Sigmoid colon (tissue), 7 donors: ENCODE data around the gene GNA12. TPM values are rescaled to one million over a fixed set of nuclear protein-coding genes. Genes with fewer than 3 reads are reported as not detected.

Experiments
- DNase-seq: peaks from one replicate; pipeline ENCODE4 v3.0.0-alpha.2; 2019
- H3K27ac ChIP-seq, 4 donors: fragments of 200-600 bp; sonication (generic); one replicate each; pipeline ENCODE4 v1.5.1; 2016 to 2019; ENCODE audit warnings: mild to moderate bottlenecking in 1 of 4
- H3K27me3 ChIP-seq, 3 donors: fragments of 200-600 bp; sonication (generic); one replicate each; pipeline ENCODE4 v1.5.1; 2019; ENCODE audit warnings: mild to moderate bottlenecking in 1 of 3
- H3K36me3 ChIP-seq, 4 donors: fragments of 200-600 bp; sonication (generic); one replicate each; pipeline ENCODE4 v1.5.1; 2016 to 2019
- H3K4me1 ChIP-seq, 4 donors: fragments of 200-600 bp; sonication (generic); one replicate each; pipeline ENCODE4 v1.5.1; 2017 to 2019
- H3K4me3 ChIP-seq, 4 donors: fragments of 200-600 bp; sonication (generic); one replicate each; pipeline ENCODE4 v1.5.1; 2017 to 2019; ENCODE audit warnings: mild to moderate bottlenecking in 2 of 4, moderate library complexity in 1 of 4
- H3K9me3 ChIP-seq, 4 donors: fragments of 200-600 bp in 3 of 4; sonication (generic) in 3 of 4; one replicate each; pipeline versions ENCODE4 v1.5.1 to v1.6.1; 2013 to 2019
- EP300 ChIP-seq, 4 donors: sonication (generic); formaldehyde crosslinking; IDR thresholded peaks; one replicate each; pipeline ENCODE4 v1.6.1; 2017; ENCODE audit warnings: antibody characterized with exemption in 4 of 4
- POLR2A ChIP-seq, 2 donors: fragments of 450-650 bp; IDR thresholded peaks; one replicate each; pipeline ENCODE4 v1.6.1; 2016; ENCODE audit warnings: antibody characterized with exemption in 2 of 2, mild to moderate bottlenecking in 2 of 2, moderate library complexity in 2 of 2
- POLR2AphosphoS5 ChIP-seq, 4 donors: sonication (generic); formaldehyde crosslinking; IDR thresholded peaks; one replicate each; pipeline ENCODE4 v1.6.1; 2017; ENCODE audit warnings: antibody characterized with exemption in 4 of 4
- WGBS, 2 donors: extraction: QIAGEN DNeasy Blood & Tissue Kit; methylation state at CpG; one replicate each; pipeline ENCODE4 v1.1.7; 2013; 5-methylcytosine and 5-hydroxymethylcytosine counted together
- intact Hi-C: fragments of 100-400 bp; cut with DNase I; formaldehyde crosslinking; loops from one replicate; pipeline ENCODE4 v1.15.1; 2023
- polyA plus RNA-seq, 3 donors: library from polyadenylated mRNA; stranded (reverse); fragments of 200-250 nt; gene quantifications; one replicate each; pipeline ENCODE4 v1.2.3, GENCODE V29; 2013
- total RNA-seq, 4 donors: library from RNA; depleted of rRNA; stranded (reverse); fragments of >200 nt; gene quantifications; one replicate each; pipeline ENCODE4 v1.1.0, GENCODE V29; 2016
- TF ChIP-seq, protein P1 (sequence below), 4 experiments: fragments of 450-650 bp in 3 of 4; fragments of 200-600 bp in 1 of 4; IDR thresholded peaks; one replicate each; pipeline ENCODE4 v1.5.1; 2016 to 2019; ENCODE audit warnings: antibody characterized with exemption in 4 of 4, mild to moderate bottlenecking in 3 of 4, moderate library complexity in 2 of 4
- donor health status: healthy with polysubstance abuse.
- donor health status: Bipolar disorder and iron deficiency.
- donor health status: healthy.

The GNA12 gene
- total and polyA plus RNA-seq, 7 donors, result 13.2 to 46.5 (median 22.0) TPM

DNA sequence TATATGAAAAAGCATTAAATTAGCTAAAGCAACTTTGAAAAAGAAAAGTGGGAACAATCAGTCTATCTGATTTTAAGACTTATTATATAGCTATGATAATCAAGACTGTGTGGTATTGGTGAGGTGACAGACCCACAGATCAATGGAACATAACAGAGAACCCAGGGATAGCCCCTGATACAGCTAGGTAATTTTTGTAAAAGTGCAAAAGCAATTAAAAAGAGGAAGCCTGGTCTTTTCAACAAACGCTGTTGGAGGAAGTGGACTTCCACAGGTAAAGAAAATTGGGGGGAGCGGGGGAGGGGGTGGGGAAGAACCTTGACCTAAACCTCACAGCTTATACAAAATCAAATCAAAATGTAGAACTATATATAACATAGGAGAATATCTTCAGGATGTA is 45.4 kb downstream of the GNA12 start:
- peaks cover 0 to 13% (median 0%) of the 10 kb centered on the region in 4 donors for H3K36me3 ChIP-seq
- H3K27me3 ChIP-seq, result no peaks in the 10 kb centered on the region
- no peak for TF ChIP-seq EP300 (IDR thresholded peaks at IDR 0.05)
- TF ChIP-seq, protein P1, sequence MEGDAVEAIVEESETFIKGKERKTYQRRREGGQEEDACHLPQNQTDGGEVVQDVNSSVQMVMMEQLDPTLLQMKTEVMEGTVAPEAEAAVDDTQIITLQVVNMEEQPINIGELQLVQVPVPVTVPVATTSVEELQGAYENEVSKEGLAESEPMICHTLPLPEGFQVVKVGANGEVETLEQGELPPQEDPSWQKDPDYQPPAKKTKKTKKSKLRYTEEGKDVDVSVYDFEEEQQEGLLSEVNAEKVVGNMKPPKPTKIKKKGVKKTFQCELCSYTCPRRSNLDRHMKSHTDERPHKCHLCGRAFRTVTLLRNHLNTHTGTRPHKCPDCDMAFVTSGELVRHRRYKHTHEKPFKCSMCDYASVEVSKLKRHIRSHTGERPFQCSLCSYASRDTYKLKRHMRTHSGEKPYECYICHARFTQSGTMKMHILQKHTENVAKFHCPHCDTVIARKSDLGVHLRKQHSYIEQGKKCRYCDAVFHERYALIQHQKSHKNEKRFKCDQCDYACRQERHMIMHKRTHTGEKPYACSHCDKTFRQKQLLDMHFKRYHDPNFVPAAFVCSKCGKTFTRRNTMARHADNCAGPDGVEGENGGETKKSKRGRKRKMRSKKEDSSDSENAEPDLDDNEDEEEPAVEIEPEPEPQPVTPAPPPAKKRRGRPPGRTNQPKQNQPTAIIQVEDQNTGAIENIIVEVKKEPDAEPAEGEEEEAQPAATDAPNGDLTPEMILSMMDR (IDR thresholded peaks at IDR 0.05), result no peak
- 53 to 83% methylated on average over 2 of the region's 2 CpGs for WGBS, 2 donors
- intact Hi-C loops, result no loop called here
- H3K4me3 ChIP-seq, result no peak overlapping the region
- H3K27ac ChIP-seq, result no peak overlapping the region
- no peaks in the 10 kb centered on the region for H3K9me3 ChIP-seq
- no peak for DNase-seq
- peaks cover 0 to 38% (median 33%) of the 10 kb centered on the region in 4 donors for H3K4me1 ChIP-seq

DNA sequence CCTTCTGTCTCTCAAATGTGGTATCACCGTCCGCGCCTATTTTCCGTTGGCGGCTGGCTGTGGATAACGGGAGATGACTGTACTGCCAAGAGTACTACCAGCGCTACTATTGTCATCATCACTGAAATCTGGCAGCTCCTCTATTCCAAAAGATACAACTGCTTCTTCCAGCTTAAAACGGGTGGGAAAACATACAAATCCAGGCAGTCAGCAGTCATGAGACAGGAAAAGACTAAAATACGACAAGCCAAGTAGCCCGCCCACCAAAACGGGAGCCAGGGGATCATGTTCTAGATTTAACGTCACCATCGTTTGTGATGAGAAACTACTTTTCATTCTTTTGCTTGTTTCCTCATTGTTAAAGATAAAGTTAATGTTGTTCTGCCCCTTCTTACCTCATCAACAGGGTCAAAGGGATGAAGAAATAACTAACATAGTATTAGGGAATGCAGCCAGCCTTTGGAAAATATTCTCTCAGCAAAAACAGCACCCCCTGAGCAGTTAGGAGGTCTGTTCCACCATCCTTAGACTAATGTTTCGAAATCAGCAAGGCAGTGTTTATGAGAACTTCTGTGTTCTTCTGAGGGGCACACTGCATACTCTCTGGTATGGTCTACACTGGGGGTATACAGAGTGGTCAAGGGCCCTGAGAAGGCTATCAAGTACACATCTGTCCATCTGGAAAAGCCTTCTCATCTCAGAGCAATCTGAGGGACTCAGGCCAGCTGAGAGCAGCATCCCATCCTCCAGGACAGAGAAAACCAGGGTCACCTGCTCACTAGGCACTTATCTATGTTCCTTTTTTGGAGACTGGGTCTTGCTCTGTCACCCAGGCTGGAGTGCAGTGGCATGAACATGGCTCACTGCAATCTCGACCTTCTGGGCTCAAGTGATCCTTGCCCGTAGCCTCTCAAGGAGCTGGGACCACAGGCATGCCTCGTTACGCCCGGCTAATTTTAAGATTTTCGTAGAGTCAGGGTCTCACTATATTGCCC is 47.5 kb downstream of the GNA12 start:
- Histone ChIP-seq H3K9me3 (no peaks in the 10 kb centered on the region), H3K27ac (peak overlapping the region; percentile 48 to 69 (median 54)), H3K36me3 (peaks cover 0 to 20% (median 6%) of the 10 kb centered on the region in 4 donors), H3K4me1 (peaks cover 0 to 29% (median 23%) of the 10 kb centered on the region in 4 donors), H3K4me3 (no peak overlapping the region), H3K27me3 (no peaks in the 10 kb centered on the region)
- TF ChIP-seq, protein P1 (IDR thresholded peaks at IDR 0.05), result no peak
- peak in 2 of 4 donors; percentile 47 to 48 for TF ChIP-seq POLR2AphosphoS5 (IDR thresholded peaks at IDR 0.05)
- peak; percentile 91 for DNase-seq
- WGBS, 2 donors, result 84 to 85% methylated on average over 20 of the region's 20 CpGs
- intact Hi-C loops, result no loop called here

DNA sequence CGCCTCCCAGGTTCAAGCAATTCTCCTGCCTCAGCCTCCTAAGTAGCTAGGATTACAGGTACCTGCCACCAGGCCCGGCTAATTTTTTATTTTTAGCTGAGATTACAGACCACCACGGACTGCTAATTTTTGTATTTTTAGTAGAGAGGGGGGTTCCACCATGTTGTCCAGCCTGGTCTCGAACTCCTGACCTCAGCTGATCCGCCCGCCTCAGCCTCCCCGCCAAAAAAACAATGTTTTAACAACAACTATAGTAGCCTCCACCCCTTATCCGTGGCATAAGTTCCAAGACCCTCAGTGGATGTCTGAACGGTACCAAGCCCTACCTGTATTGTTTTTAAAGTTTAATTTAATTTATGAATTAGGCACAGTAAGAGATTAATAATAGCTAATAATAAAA is 48.2 kb downstream of the GNA12 start:
- WGBS, 2 donors, result 87 to 90% methylated on average over 9 of the region's 9 CpGs
- intact Hi-C loops, result no loop called here
- no peaks in the 10 kb centered on the region for H3K9me3 ChIP-seq
- H3K36me3 ChIP-seq, result peaks cover 0 to 20% (median 6%) of the 10 kb centered on the region in 4 donors
- H3K4me1 ChIP-seq, result peaks cover 0 to 21% (median 19%) of the 10 kb centered on the region in 4 donors
- H3K27ac ChIP-seq, result peak overlapping the region; percentile 48 to 57 (median 54)
- no peaks in the 10 kb centered on the region for H3K27me3 ChIP-seq
- H3K4me3 ChIP-seq, result no peak overlapping the region
- TF ChIP-seq, protein P1 (IDR thresholded peaks at IDR 0.05), result no peak
- TF ChIP-seq POLR2AphosphoS5 (IDR thresholded peaks at IDR 0.05) (no peak), POLR2A (IDR thresholded peaks at IDR 0.05) (no peak)
- peak; percentile 46 for DNase-seq

- Histone ChIP-seq H3K27ac (no peak overlapping the region), H3K27me3 (no peaks in the 10 kb centered on the region), H3K4me3 (no peak overlapping the region), H3K4me1 (peaks cover 0 to 27% (median 26%) of the 10 kb centered on the region in 4 donors), H3K9me3 (no peaks in the 10 kb centered on the region), H3K36me3 (peaks cover 0 to 20% (median 6%) of the 10 kb centered on the region in 4 donors)
- WGBS, 2 donors, result 91 to 96% methylated on average over 17 of the region's 17 CpGs
- intact Hi-C loops, result no loop called here
- DNase-seq, result peak; percentile 46
- TF ChIP-seq POLR2AphosphoS5 (IDR thresholded peaks at IDR 0.05), result no peak
- TF ChIP-seq, protein P1 (IDR thresholded peaks at IDR 0.05), result no peak
- TF ChIP-seq EP300 (IDR thresholded peaks at IDR 0.05), result no peak
- no peak for TF ChIP-seq POLR2A (IDR thresholded peaks at IDR 0.05)
Measured at GRCh38 chr7:2794836-2795636, 49.1 kb downstream of the GNA12 start.
